Stimulated activated CD4-positive, alpha-beta T cell treated with anti-CD3 and anti-CD28 coated beads, Interleukin-15, amount 100 ng/mL, for 24 hours (primary cell): Measurements from ENCODE around the gene ARHGAP10.
"Not testable (repeated sequence)": the region's sequence is repeated elsewhere in the genome, so short reads cannot be mapped to it uniquely, and the experiment has no call there.

Experiments
- DNase-seq: peaks from one replicate; pipeline ENCODE4 v3.0.0-alpha.2; 2020

ARHGAP10 gene

GRCh38 chr4:148076964-148077363 lies 345.1 kb downstream of the ARHGAP10 start:
- no peak for DNase-seq

DNA sequence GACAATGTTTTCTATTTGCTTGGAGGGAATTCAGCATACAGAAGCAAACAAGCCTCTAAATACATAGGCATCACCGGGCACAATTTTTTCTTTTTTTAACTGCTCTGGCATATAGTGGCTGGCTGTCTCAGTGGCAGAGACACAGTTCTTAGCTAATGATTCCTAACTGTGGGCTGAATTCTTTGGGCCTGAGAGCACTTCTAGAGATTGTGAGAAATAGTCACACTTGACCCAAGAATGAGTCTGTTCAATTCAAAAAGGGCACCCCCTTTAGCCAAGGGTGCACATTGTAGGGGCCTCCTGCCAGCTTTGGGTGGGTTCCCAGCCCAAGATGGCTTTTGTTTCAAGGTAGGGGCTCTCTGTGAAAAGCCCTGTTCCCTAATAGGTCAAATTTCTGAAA lies 345.7 kb downstream of the ARHGAP10 start:
- no peak for DNase-seq

- DNase-seq, result no peak
These were observed 346.2 kb downstream of the ARHGAP10 start for GRCh38 chr4:148078061-148078460.

- DNase-seq, result no peak
These were observed 348.1 kb downstream of the ARHGAP10 start for GRCh38 chr4:148079961-148080360.

- no peak for DNase-seq
These were observed 349.4 kb downstream of the ARHGAP10 start for GRCh38 chr4:148081267-148081666.

GRCh38 chr4:148081745-148082144 lies 349.9 kb downstream of the ARHGAP10 start:
- DNase-seq, result no peak

- not testable (repeated sequence) for DNase-seq
These were observed 351.2 kb downstream of the ARHGAP10 start for GRCh38 chr4:148083073-148083472.

DNA sequence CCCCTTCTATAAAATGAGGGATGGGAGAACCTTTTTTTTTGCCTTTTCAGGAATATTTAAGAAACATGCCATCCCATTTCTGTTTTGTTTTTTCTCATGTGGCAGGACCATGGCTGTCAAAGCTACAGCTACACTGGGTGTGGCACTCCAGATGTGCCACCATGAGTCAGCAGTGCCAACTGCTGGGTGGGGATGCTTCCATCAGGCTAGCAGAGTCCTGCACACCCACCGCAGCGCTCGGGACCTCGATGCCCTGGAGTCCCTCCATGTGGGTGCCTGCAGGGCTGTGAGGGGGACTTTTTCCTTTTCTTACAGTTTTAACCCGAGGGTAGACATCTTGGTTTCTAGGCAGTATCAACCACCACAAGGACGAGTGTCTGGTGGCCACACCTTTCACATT lies 357.7 kb downstream of the ARHGAP10 start:
- no peak for DNase-seq

GRCh38 chr4:148090029-148090428 lies 358.1 kb downstream of the ARHGAP10 start:
- DNase-seq, result no peak

GRCh38 chr4:148090503-148091476 lies 358.9 kb downstream of the ARHGAP10 start:
- no peak for DNase-seq

GRCh38 chr4:148091896-148092295 lies 360.0 kb downstream of the ARHGAP10 start:
- no peak for DNase-seq

GRCh38 chr4:148092316-148093014 lies 360.6 kb downstream of the ARHGAP10 start:
- DNase-seq, result no peak

GRCh38 chr4:148093065-148093464 lies 361.2 kb downstream of the ARHGAP10 start:
- no peak for DNase-seq

DNA sequence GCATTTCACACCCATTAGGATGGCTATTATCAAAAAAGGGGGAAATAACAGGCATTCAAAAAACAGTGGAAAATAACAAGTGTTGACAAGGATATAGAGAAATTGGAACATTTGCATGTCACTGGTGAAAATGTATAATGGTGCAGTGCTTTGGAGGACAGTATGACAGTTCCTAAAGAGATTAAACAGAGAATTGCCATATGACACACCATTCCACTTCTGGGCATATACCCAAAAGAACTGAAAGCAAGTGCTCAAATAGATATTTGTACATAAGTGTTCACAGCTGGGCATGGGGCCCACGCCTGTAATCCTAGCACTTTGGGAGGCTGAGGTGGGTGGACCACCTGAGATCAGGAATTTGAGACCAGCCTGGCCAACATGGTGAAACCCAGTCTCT lies 362.3 kb downstream of the ARHGAP10 start:
- DNase-seq, result no peak

GRCh38 chr4:148095346-148095923 lies 363.5 kb downstream of the ARHGAP10 start:
- DNase-seq, result no peak

DNA sequence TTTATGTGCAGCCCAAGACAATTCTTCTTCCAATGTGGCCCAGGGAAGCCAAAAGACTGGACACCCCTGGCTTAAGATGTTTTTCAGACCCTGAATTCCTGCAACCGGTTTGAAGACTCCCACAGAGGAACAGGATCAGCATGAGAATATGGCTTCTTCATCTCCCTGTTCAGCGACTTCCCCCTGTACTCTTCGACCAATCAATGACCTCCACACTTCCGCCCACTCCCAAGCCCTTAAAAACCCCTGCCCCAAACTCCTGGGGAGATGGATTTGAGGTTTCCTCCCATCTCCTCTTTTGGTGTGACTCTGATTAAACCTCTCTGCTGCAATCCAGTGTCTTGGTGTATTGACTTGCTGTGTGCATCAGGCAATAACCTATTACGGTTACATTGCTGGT lies 365.9 kb downstream of the ARHGAP10 start:
- no peak for DNase-seq

- DNase-seq, result no peak
These were observed 369.3 kb downstream of the ARHGAP10 start for GRCh38 chr4:148101235-148101634.

DNA sequence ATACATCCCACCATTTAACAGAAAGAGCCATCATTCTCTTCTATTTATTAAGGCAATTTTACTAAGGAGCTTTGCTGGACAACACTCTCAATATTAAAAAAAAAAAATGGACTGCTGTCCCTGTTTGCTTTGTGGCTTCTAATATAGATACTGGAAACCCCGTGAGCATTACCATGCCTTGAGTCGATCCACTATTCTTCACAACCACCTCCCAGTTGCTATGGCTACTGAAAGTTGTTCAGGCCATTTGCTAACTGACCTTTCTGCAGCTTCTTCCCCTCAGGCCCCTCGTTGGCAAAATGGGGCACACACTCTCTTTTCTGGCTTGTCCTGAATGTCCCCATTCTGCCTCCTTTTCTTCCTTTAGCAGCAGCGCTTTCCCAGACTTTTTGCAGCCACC lies 369.9 kb downstream of the ARHGAP10 start:
- DNase-seq, result no peak

DNA sequence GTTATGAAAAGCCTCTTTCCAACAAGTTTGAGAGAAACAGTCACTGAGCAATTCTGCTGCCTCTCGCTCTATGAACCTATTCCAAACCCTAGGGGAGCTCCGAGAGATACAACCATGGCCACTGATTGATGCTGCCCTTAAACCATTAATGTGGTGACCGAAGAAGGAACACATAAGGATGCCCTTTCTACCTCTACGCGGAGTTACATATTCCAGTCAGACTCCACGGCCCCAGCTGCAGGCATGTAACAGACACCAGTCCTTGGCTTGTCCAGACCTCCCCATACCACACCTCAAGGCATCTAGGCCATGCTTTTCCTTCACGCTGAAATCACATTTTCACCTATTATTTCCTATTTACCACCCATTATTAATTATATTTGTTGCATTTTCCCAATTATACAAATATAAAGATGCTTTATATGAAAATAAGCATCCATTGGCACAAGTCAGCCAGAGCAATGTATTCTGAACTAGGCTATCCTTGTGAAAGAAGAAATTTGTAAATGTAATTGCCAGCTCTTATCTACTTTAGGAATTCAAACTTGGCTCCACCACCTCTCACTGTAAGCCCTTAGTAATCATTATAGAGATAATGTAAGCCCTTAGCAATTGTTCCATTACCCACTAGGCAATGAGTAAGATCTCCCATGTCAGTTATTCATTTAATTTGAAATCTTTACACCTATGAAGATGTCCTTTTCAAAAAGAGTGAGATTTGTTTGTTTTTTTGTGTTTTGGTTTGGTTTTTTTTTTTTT lies 371.9 kb downstream of the ARHGAP10 start:
- no peak for DNase-seq

DNA sequence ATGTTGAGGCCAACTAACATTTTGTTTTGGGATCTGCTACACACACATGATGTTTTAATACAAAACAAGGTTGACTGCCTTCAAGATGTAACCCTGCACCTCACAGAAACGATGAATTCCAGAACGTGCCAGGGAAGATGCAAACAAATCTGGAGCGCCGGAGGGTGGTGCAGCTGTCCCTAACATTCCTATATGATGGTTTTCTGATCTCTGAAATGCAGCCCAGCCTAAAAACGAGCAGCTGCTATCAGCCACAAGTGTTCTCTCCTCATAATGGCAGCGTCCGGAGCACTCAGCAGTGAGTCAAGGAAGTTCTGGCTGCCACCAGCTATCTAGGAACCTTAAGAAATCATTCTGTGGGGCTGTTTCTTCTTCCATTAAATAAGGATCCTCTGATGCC lies 376.9 kb downstream of the ARHGAP10 start:
- DNase-seq, result no peak

DNA sequence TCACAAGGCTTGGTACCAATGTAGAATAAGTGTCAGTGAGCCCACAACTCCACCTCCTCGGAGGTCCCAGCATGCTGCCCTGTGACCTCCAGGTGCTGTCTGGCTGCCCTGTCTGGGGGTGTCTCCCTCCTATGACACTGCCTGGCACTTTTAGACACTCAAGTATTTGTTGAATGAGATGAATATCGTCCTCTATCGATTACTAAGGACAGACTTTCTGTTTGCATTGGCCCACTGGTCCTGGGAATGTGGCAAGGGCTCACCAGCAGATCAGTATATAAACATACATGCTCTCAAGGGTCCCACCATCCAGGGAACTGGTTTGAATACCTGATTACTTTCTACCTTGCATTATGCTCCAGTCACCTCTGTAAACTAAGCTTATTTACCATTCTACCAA lies 377.3 kb downstream of the ARHGAP10 start:
- no peak for DNase-seq

GRCh38 chr4:148110169-148110568 lies 378.3 kb downstream of the ARHGAP10 start:
- DNase-seq, result no peak
